AG04450 (cell line): ENCODE data around the gene LRCH2. TPM values are rescaled to one million over a fixed set of nuclear protein-coding genes. Genes with fewer than 3 reads are reported as not detected.

ENCODE experiments used
- CTCF ChIA-PET: fragments of 300-600, 350-600 bp; formaldehyde crosslinking; extraction: SDS; loops from one replicate; lab custom pipeline; 2022; ENCODE audit warnings: antibody characterized with exemption, inconsistent platforms; lab: Charles Lee
- POLR2A ChIA-PET: fragments of 350-600 bp; formaldehyde crosslinking; extraction: SDS; loops from one replicate; lab custom pipeline; 2021; ENCODE audit warnings: antibody characterized with exemption, inconsistent platforms; lab: Yijun Ruan, JAX
- DNase-seq: peaks from one replicate; pipeline ENCODE4 v3.0.0-alpha.2; 2011; ENCODE audit warnings: low read depth, low spot score
- H3K27ac ChIP-seq: one replicate; pipeline ENCODE4 v1.5.1; 2012; ENCODE audit warnings: low read depth, low read length, control low read depth
- H3K27me3 ChIP-seq: one replicate; pipeline ENCODE4 v1.6.0; 2012; ENCODE audit warnings: low read length; ENCODE audit not compliant: control insufficient read depth, insufficient read depth
- H3K4me3 ChIP-seq: 2 replicates; pipeline ENCODE4 v1.5.1; 2011; ENCODE audit warnings: mild to moderate bottlenecking, low read depth, low read length, control low read depth
- H3K9me3 ChIP-seq: 2 replicates; pipeline ENCODE4 v1.5.1; 2012; ENCODE audit warnings: low read length; ENCODE audit not compliant: control insufficient read depth, insufficient read depth
- CTCF ChIP-seq: IDR thresholded peaks from 2 replicates; pipeline ENCODE4 v1.5.1; 2011; ENCODE audit warnings: low read depth, low read length, control low read depth, inconsistent platforms
- polyA plus RNA-seq: library from polyadenylated mRNA; depleted of rRNA; stranded (reverse); fragments of >200 nt; gene quantifications from 2 replicates; pipeline ENCODE4 v1.2.3, GENCODE V29; 2011

LRCH2 gene
- polyA plus RNA-seq, 1 experiment = 6.1 TPM

DNA sequence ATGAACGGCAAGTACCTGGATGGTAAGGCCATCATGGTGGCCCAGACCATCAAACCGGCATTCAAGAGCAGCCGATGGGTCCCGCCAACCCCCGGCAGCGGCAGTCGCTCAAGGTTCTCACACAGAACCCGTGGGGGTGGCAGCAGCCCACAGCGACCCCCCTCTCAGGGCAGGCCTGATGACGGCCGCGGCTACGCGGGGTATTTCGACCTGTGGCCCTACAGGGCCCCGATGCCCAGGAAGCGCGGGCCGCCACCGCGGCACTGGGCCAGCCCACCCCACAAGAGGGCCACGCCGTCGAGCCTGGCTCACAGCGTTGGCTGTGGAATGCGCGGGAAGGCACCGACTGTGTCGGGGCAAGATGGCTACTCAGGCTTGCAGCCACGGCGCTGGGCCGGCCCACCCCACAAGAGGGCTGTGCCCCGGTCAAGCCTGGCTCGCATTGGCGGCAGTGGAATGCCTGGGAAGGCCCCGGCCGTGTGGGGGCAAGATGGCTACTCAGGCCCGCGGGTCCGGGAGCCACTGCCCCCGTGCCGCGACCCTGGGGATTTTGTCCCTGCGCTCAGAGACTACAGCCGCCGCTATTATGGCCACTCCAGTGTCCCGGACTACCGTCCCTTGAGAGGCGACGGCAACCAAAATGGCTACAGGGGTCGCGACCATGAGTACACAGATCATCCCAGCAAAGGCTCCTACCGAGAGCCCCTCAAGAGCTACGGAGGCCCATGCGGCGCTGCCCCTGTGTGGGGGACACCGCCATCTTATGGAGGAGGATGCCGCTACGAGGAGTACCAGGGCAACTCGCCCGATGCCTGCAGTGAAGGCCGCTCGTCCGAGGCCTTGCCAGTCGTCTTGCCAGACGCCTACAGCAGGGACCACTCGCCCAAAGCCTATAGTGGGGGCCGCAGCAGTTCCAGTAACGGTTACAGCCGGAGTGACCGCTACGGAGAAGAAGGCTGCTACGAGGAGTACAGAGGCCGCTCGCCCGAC is 44.0 kb downstream of the LRCH2 start:
- POLR2A ChIA-PET = no interaction called here
- no peak for TF ChIP-seq CTCF
- Histone ChIP-seq H3K4me3 (no peak overlapping the region), H3K27me3 (no peaks in the 10 kb centered on the region), H3K9me3 (peaks cover 34% of the 10 kb centered on the region), H3K27ac (no peak overlapping the region)
- no peak for DNase-seq
- CTCF ChIA-PET = no interaction called here

DNA sequence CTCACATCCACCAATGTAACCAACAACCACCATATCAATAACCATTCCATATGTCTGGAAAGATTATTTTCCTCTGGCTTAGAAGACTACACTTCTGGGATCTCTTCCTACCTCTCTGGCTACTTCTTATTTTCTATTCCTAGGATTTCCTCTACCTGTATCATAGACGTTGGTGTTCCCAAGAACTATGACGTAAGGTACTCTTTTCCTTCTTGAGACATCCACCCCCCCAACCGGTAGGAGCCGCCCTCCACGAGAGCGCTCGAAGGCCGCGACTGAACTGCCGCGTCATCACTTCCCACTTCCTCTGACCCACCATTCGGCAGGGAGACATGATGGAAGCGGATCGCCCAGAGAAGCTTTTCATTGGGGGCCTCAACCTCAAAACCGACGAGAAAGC is 44.8 kb downstream of the LRCH2 start, which contains the start of gene RBMXL3:
Gene RBMXL3, plus strand, starts transcription at position 301 of the 400 bp plus-strand sequence. Its CDS starts 32 bp downstream, at position 333.
- ChIA-PET POLR2A (no interaction called here), CTCF (no interaction called here)
- DNase-seq = no peak
- no peak for TF ChIP-seq CTCF
- Histone ChIP-seq H3K27ac (no peak within 1 kb of the TSS), H3K9me3 (peaks cover 34% of the 10 kb centered on the region), H3K27me3 (no peaks in the 10 kb centered on the region), H3K4me3 (no peak within 1 kb of the TSS)

- Histone ChIP-seq H3K4me3 (no peak overlapping the region), H3K9me3 (no peaks in the 10 kb centered on the region), H3K27me3 (no peaks in the 10 kb centered on the region), H3K27ac (no peak overlapping the region)
- POLR2A ChIA-PET = no interaction called here
- no peak for TF ChIP-seq CTCF
- peak; percentile 7 for DNase-seq
- CTCF ChIA-PET = no interaction called here
Measured at GRCh38 chrX:115183980-115184379, 49.9 kb downstream of the LRCH2 start.

DNA sequence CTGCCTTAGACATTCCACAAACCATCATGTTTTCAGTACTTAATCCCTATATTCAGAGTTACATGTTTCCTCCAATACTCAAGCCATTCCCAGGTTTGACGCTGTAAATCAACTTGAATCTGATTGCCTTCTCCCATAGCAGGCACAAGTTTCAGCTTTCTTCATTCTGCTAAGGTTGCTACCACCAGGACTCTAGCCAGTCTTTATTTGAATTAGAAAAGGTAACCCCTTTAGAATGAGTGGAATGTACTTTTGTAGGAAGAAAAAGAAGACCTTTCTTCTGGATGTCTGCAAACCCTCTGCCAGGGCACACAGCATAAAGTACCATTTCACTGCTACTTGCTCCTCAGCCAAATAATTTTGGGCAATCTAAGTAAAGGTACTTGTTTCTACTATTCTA is 55.4 kb downstream of the LRCH2 start:
- ChIA-PET CTCF (no interaction called here), POLR2A (no interaction called here)
- no peak overlapping the region for H3K27ac ChIP-seq
- TF ChIP-seq CTCF = no peak
- no peak for DNase-seq
- no peaks in the 10 kb centered on the region for H3K9me3 ChIP-seq
- H3K27me3 ChIP-seq = no peaks in the 10 kb centered on the region
- H3K4me3 ChIP-seq = no peak overlapping the region

DNA sequence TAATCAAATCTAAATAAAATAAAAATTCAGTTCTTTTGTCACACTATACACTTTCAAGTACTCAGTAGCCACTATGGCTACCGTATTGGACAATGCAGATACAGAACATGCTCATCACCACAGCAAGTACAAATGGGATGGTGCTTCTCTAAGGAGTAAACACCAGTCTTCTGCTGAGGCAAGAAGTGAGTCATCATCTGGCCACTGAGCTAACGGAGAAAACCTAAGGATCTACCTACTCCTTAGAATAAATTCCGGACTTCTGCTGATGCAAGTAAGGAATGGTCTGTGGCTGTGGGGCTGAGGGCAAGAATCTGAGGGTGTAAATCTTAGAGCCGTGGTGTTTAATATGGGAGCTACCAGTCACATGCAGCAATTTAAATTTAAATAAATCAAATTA is 56.0 kb downstream of the LRCH2 start:
- ChIA-PET POLR2A (no interaction called here), CTCF (no interaction called here)
- no peaks in the 10 kb centered on the region for H3K27me3 ChIP-seq
- peak; percentile 2 for DNase-seq
- no peak overlapping the region for H3K4me3 ChIP-seq
- H3K9me3 ChIP-seq = no peaks in the 10 kb centered on the region
- no peak for TF ChIP-seq CTCF
- no peak overlapping the region for H3K27ac ChIP-seq
